ENCODE measurements around the gene USP33. TPM values are rescaled to one million over a fixed set of nuclear protein-coding genes. Genes with fewer than 3 reads are reported as not detected.

Gene USP33
- total and polyA plus RNA-seq, 2 of the 8 experiments (the other 6 are each of a cell fraction or from before 2014, with no cell fraction given): 20.0 to 55.5 TPM

DNA sequence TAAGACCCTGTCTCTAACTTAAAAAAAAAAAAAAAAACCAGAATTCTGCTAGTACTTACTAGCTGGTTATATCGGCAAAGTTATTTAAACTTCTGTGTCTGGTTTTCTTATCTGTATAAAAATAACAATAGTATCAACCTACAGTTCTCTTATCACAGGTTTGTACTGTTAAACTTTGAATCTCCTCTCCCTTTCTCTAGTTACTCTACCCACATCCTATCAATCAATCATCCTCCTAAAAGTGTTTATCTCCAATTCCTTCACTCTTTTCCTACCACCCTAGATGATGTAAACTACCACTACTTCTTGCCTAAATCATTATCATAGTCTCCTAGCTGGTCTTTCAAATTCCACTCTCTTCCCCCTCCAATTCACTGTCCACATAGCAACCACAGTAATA lies 27.6 kb downstream of the USP33 start (continued):
- TF ChIP-seq JUND (IDR thresholded peaks at IDR 0.05; ENCODE audit: low read length) (no peak), POLR2AphosphoS5 (IDR thresholded peaks at IDR 0.05; ENCODE audit: low read depth, low read length) (no peak), SP2 (IDR thresholded peaks at IDR 0.05; ENCODE audit: low read length) (no peak), TAF1 (IDR thresholded peaks at IDR 0.05; ENCODE audit: low read depth, low read length) (no peak), BCL11A (IDR thresholded peaks at IDR 0.05; ENCODE audit: low read depth in 2 of 2, low read length in 2 of 2) (no peak)
- TF ChIP-seq, protein P1, sequence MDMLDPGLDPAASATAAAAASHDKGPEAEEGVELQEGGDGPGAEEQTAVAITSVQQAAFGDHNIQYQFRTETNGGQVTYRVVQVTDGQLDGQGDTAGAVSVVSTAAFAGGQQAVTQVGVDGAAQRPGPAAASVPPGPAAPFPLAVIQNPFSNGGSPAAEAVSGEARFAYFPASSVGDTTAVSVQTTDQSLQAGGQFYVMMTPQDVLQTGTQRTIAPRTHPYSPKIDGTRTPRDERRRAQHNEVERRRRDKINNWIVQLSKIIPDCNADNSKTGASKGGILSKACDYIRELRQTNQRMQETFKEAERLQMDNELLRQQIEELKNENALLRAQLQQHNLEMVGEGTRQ (IDR thresholded peaks at IDR 0.05; ENCODE audit: low read length): no peak
- TF ChIP-seq, protein P2, sequence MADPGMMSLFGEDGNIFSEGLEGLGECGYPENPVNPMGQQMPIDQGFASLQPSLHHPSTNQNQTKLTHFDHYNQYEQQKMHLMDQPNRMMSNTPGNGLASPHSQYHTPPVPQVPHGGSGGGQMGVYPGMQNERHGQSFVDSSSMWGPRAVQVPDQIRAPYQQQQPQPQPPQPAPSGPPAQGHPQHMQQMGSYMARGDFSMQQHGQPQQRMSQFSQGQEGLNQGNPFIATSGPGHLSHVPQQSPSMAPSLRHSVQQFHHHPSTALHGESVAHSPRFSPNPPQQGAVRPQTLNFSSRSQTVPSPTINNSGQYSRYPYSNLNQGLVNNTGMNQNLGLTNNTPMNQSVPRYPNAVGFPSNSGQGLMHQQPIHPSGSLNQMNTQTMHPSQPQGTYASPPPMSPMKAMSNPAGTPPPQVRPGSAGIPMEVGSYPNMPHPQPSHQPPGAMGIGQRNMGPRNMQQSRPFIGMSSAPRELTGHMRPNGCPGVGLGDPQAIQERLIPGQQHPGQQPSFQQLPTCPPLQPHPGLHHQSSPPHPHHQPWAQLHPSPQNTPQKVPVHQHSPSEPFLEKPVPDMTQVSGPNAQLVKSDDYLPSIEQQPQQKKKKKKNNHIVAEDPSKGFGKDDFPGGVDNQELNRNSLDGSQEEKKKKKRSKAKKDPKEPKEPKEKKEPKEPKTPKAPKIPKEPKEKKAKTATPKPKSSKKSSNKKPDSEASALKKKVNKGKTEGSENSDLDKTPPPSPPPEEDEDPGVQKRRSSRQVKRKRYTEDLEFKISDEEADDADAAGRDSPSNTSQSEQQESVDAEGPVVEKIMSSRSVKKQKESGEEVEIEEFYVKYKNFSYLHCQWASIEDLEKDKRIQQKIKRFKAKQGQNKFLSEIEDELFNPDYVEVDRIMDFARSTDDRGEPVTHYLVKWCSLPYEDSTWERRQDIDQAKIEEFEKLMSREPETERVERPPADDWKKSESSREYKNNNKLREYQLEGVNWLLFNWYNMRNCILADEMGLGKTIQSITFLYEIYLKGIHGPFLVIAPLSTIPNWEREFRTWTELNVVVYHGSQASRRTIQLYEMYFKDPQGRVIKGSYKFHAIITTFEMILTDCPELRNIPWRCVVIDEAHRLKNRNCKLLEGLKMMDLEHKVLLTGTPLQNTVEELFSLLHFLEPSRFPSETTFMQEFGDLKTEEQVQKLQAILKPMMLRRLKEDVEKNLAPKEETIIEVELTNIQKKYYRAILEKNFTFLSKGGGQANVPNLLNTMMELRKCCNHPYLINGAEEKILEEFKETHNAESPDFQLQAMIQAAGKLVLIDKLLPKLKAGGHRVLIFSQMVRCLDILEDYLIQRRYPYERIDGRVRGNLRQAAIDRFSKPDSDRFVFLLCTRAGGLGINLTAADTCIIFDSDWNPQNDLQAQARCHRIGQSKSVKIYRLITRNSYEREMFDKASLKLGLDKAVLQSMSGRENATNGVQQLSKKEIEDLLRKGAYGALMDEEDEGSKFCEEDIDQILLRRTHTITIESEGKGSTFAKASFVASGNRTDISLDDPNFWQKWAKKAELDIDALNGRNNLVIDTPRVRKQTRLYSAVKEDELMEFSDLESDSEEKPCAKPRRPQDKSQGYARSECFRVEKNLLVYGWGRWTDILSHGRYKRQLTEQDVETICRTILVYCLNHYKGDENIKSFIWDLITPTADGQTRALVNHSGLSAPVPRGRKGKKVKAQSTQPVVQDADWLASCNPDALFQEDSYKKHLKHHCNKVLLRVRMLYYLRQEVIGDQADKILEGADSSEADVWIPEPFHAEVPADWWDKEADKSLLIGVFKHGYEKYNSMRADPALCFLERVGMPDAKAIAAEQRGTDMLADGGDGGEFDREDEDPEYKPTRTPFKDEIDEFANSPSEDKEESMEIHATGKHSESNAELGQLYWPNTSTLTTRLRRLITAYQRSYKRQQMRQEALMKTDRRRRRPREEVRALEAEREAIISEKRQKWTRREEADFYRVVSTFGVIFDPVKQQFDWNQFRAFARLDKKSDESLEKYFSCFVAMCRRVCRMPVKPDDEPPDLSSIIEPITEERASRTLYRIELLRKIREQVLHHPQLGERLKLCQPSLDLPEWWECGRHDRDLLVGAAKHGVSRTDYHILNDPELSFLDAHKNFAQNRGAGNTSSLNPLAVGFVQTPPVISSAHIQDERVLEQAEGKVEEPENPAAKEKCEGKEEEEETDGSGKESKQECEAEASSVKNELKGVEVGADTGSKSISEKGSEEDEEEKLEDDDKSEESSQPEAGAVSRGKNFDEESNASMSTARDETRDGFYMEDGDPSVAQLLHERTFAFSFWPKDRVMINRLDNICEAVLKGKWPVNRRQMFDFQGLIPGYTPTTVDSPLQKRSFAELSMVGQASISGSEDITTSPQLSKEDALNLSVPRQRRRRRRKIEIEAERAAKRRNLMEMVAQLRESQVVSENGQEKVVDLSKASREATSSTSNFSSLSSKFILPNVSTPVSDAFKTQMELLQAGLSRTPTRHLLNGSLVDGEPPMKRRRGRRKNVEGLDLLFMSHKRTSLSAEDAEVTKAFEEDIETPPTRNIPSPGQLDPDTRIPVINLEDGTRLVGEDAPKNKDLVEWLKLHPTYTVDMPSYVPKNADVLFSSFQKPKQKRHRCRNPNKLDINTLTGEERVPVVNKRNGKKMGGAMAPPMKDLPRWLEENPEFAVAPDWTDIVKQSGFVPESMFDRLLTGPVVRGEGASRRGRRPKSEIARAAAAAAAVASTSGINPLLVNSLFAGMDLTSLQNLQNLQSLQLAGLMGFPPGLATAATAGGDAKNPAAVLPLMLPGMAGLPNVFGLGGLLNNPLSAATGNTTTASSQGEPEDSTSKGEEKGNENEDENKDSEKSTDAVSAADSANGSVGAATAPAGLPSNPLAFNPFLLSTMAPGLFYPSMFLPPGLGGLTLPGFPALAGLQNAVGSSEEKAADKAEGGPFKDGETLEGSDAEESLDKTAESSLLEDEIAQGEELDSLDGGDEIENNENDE (IDR thresholded peaks at IDR 0.05; ENCODE audit: insufficient replicate concordance, low read length): no peak

All from H1 (cell line).